HCEC 1CT (cell line): ENCODE results near the gene MCCD1.

Source experiments
- DNase-seq: peaks from one replicate; pipeline ENCODE4 v3.0.0-alpha.2; 2017

MCCD1 gene

GRCh38 chr6:31513456-31514165 lies 15.2 kb upstream of the MCCD1 start:
- DNase-seq, result peak; percentile 42

GRCh38 chr6:31521835-31522234 lies 6.9 kb upstream of the MCCD1 start:
- no peak for DNase-seq

GRCh38 chr6:31525553-31525931 lies 3.2 kb upstream of the MCCD1 start:
- no peak for DNase-seq

GRCh38 chr6:31525932-31526591 lies 2.7 kb upstream of the MCCD1 start:
- DNase-seq, result peak; percentile 50

- no peak for DNase-seq
Measured at GRCh38 chr6:31528307-31528777, 420 bp upstream of the MCCD1 start.

GRCh38 chr6:31529329-31530150 lies 778 bp downstream of the MCCD1 start:
- no peak for DNase-seq

GRCh38 chr6:31530659-31531058 lies 1.9 kb downstream of the MCCD1 start:
- no peak for DNase-seq

GRCh38 chr6:31531162-31531561 lies 2.4 kb downstream of the MCCD1 start:
- DNase-seq, result no peak

GRCh38 chr6:31531771-31532643 lies 3.2 kb downstream of the MCCD1 start:
- no peak for DNase-seq

- DNase-seq, result no peak
Measured at GRCh38 chr6:31532644-31533454, 4.1 kb downstream of the MCCD1 start.

GRCh38 chr6:31533455-31533841 lies 4.7 kb downstream of the MCCD1 start:
- DNase-seq, result no peak

GRCh38 chr6:31534011-31534410 lies 5.2 kb downstream of the MCCD1 start:
- DNase-seq, result no peak

- no peak for DNase-seq
Measured at GRCh38 chr6:31534521-31535040, 5.8 kb downstream of the MCCD1 start.

GRCh38 chr6:31535538-31536324 lies 7.0 kb downstream of the MCCD1 start:
- DNase-seq, result no peak

GRCh38 chr6:31538805-31539400 lies 10.1 kb downstream of the MCCD1 start:
- no peak for DNase-seq

GRCh38 chr6:31540640-31541039 lies 11.9 kb downstream of the MCCD1 start:
- no peak for DNase-seq

GRCh38 chr6:31541059-31541657 lies 12.4 kb downstream of the MCCD1 start:
- DNase-seq, result peak; percentile 40

- peak; percentile 97 for DNase-seq
Measured at GRCh38 chr6:31541658-31542521, 13.1 kb downstream of the MCCD1 start, which contains the start of gene DDX39B. DDX39B (minus strand) TSS chr6:31542003; CDS start chr6:31540532, 1,471 bp downstream.

GRCh38 chr6:31543639-31544038 lies 14.9 kb downstream of the MCCD1 start:
- DNase-seq, result no peak
